ENCODE results near the gene HGF.

HGF gene

DNA sequence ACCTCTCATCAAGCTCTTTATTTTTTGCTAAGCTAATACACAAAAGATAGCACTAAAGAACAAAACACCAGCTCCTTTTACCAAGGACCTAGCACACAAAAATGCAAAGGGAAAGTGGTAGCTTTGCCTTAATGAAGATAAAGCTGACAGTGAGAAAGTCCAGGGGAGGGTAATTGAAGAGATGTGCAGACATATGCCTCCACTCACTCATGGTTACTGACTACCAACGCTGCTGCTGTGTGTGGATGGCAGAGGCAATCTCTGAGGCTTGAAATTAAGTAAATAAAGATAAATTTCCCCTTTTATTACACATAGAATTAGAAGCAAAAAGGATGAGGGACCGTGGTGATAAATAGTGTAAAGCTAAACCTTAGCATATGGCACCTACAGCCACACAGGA is 87.0 kb downstream of the HGF start:
- TF ChIP-seq, protein P1, sequence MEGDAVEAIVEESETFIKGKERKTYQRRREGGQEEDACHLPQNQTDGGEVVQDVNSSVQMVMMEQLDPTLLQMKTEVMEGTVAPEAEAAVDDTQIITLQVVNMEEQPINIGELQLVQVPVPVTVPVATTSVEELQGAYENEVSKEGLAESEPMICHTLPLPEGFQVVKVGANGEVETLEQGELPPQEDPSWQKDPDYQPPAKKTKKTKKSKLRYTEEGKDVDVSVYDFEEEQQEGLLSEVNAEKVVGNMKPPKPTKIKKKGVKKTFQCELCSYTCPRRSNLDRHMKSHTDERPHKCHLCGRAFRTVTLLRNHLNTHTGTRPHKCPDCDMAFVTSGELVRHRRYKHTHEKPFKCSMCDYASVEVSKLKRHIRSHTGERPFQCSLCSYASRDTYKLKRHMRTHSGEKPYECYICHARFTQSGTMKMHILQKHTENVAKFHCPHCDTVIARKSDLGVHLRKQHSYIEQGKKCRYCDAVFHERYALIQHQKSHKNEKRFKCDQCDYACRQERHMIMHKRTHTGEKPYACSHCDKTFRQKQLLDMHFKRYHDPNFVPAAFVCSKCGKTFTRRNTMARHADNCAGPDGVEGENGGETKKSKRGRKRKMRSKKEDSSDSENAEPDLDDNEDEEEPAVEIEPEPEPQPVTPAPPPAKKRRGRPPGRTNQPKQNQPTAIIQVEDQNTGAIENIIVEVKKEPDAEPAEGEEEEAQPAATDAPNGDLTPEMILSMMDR (IDR thresholded peaks at IDR 0.05; ENCODE audit: extremely low read depth, missing control alignments), result no peak
- DNase-seq (ENCODE audit: low spot score), result no peak

GRCh38 chr7:81680120-81680519 is 89.7 kb downstream of the HGF start:
- TF ChIP-seq, protein P1 (IDR thresholded peaks at IDR 0.05; ENCODE audit: extremely low read depth, missing control alignments), result no peak

GRCh38 chr7:81676813-81677212 is 93.0 kb downstream of the HGF start:
- TF ChIP-seq, protein P1 (IDR thresholded peaks at IDR 0.05; ENCODE audit: extremely low read depth, missing control alignments), result no peak
- no peak for DNase-seq (ENCODE audit: low spot score)

More at GRCh38 chr7:81680120-81680519, 89.7 kb downstream of the HGF start:
- no peak for DNase-seq (ENCODE audit: low spot score)

DNA sequence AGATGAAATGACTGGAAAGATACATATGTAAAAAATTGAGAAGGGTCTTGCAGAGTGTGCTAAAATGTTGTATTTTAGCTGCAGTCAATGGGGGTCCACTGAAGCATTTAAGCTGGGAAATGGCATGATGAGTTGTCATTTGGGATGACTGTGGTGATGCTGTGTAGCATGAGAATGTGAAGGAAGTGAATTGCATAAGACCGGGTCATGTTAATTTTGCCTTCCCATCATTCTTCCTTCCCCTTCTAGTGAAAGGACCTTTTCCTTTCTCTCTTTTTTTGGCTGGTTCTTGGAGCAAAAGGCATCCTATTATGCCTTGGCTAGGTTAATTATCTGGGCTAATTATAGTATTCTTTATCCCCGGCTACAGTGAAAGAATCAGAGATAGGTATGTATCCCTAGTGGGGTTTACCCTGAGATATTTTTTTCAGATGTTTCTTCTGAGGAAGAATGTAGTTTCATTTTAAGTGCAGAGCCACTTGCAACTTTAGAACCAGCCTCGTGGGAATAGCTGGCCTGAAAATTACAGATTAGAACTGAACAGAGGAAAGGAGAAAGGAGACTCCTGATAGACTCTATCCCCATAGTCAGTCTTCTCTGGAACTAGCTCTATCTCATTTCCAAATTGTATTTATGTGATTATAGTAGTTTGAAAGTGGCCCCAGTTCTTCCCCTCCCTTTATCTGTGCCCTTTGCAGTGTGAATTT is 93.6 kb downstream of the HGF start:
- TF ChIP-seq, protein P1 (IDR thresholded peaks at IDR 0.05; ENCODE audit: extremely low read depth, missing control alignments), result no peak
- no peak for DNase-seq (ENCODE audit: low spot score)

GRCh38 chr7:81674431-81674830 is 95.4 kb downstream of the HGF start:
- TF ChIP-seq, protein P1 (IDR thresholded peaks at IDR 0.05; ENCODE audit: extremely low read depth, missing control alignments), result no peak

DNA sequence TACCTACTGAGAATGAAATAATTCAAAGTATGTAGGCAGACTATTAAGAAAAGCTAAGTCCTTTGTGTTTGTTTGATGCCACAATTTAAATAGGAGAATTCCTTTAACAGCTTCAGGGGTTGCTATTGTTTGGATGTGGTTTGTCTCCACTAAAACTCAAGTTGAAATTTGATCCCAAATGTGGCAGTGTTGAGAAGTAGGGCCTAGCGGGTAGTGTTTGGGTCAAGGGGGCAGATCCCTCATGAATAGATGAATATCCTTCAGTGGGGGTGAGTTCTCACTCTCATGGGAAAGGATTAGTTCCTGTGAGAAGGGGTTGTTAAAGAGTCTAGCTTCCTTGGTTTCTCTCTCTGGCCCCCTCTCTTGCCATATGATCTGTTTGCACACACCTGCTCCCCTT is 97.0 kb downstream of the HGF start:
- TF ChIP-seq, protein P1 (IDR thresholded peaks at IDR 0.05; ENCODE audit: extremely low read depth, missing control alignments), result no peak
- DNase-seq (ENCODE audit: low spot score), result no peak

More at GRCh38 chr7:81674431-81674830, 95.4 kb downstream of the HGF start:
- no peak for DNase-seq (ENCODE audit: low spot score)

DNA sequence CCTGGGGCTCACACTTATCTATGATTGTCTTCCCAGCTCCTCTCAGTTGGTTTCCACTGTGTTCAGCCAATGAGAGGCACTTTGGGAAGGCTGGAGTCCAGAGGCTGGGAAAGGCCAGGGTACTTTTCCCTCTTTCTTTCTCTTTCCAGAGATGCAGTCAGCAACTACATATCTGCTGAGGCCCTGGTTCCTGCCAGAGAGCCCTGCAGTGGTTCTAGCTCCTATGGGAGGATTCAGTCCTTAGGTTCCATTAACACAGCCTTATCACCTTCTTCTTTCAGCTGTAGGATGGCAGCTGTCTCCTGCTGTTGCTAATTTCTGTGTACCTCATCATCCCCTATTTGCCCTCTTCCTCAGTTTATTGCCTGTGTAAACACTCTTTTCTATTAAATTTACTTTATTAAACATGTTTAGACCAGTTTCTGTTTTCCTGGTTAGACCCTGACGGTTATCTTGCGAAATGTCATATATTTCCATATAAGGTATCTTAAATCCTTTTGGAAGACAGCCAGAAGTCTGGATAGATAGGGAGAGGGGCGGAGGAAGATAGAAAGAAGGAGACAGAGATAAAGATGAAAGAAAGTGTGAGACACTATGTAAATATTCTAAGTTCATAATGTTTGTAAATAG is 100.3 kb downstream of the HGF start:
- TF ChIP-seq, protein P1 (IDR thresholded peaks at IDR 0.05; ENCODE audit: extremely low read depth, missing control alignments), result no peak

More for the DNA sequence above, 100.3 kb downstream of the HGF start:
- DNase-seq (ENCODE audit: low spot score), result no peak

Data from GM20000 (cell line).